H1 (cell line): ENCODE measurements around the gene ZNF414. TPM values are rescaled to one million over a fixed set of nuclear protein-coding genes. Genes with fewer than 3 reads are reported as not detected.

Experiments used
- CTBP2 ChIP-seq: IDR thresholded peaks from 2 replicates; pipeline ENCODE4 v1.7.0; 2011; ENCODE audit warnings: borderline replicate concordance, mild to moderate bottlenecking, moderate library complexity, mixed read lengths, low read length; ENCODE audit not compliant: insufficient read depth, insufficient read length
- RBBP5 ChIP-seq: IDR thresholded peaks from 2 replicates; pipeline ENCODE4 v1.7.1; 2012; ENCODE audit warnings: low read depth, mild to moderate bottlenecking, inconsistent platforms, low read length, moderate library complexity, borderline replicate concordance
- SIX5 ChIP-seq: IDR thresholded peaks from 2 replicates; pipeline ENCODE4 v1.6.1; 2011; ENCODE audit warnings: mild to moderate bottlenecking, low read depth, low read length
- SRF ChIP-seq: IDR thresholded peaks from 2 replicates; pipeline ENCODE4 v1.6.1; 2011; ENCODE audit warnings: mild to moderate bottlenecking, low read depth, low read length, moderate library complexity
- YY1 ChIP-seq: IDR thresholded peaks from 2 replicates; pipeline ENCODE4 v1.6.1; 2011; ENCODE audit warnings: low read depth, mild to moderate bottlenecking, low read length
- polyA plus RNA-seq, 7 experiments: library from polyadenylated mRNA; depleted of rRNA in 3 of 7; stranded (reverse) in 5 of 7; unstranded in 2 of 7; fragments of >200 nt in 5 of 7; fragments of 200-250 nt in 2 of 7; gene quantifications; 1 replicate in 5 of 7; 2 replicates in 1 of 7; 4 replicates in 1 of 7; pipeline versions ENCODE4 v1.2.1 to v1.2.3, GENCODE V29; 2011 to 2013; ENCODE audit warnings: missing spikeins in 2 of 7, mixed read lengths in 2 of 7
- total RNA-seq: library from RNA; stranded (reverse); fragmentation: NEBNext Ultra II Directional; extraction: Animal tissue kit (Norgen Biotek cat#: 25700); gene quantifications from 2 replicates; pipeline ENCODE4 v1.2.1, GENCODE V29; 2021
- TF ChIP-seq, protein P1 (sequence below): IDR thresholded peaks from 2 replicates; pipeline ENCODE4 v1.6.1; 2012; ENCODE audit warnings: low read length, inconsistent platforms
- TF ChIP-seq, protein P2 (sequence below), 3 experiments: IDR thresholded peaks; 1 replicate in 2 of 3; 2 replicates in 1 of 3; pipeline versions ENCODE4 v1.5.1 to v1.6.1; 2011; ENCODE audit warnings: low read length in 3 of 3, mild to moderate bottlenecking in 3 of 3, inconsistent platforms in 2 of 3, low read depth in 1 of 3, moderate library complexity in 1 of 3; ENCODE audit not compliant: insufficient read depth in 1 of 3; ENCODE audit errors: control extremely low read depth in 1 of 3
- TF ChIP-seq, protein P3 (sequence below): IDR thresholded peaks from 2 replicates; pipeline ENCODE4 v1.6.1; 2012; ENCODE audit warnings: inconsistent platforms

Gene ZNF414
- total and polyA plus RNA-seq, 2 of the 8 experiments (the other 6 are each of a cell fraction or from before 2014, with no cell fraction given): 9.7 to 26.8 TPM

DNA sequence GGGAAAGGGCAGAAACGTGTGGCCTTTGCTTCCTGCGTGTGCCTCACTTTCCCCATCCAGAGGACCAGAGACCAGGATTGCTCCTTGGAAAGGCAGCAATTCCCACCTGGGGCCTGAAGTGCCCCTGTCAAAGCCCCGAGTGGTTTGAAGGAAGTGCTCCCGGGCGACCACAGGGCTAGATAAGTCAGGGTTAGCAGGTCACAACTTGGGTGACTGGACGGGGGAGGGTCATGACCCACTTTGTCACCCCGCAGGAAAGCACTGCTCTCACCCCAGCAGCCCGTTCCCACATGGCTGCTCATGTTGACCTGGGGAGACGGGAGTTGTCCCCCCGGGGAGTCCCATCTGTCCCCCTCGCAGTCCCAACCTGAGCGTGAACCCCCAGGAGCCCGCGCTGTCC is 12.0 kb downstream of the ZNF414 start (continued):
- TF ChIP-seq, protein P1, sequence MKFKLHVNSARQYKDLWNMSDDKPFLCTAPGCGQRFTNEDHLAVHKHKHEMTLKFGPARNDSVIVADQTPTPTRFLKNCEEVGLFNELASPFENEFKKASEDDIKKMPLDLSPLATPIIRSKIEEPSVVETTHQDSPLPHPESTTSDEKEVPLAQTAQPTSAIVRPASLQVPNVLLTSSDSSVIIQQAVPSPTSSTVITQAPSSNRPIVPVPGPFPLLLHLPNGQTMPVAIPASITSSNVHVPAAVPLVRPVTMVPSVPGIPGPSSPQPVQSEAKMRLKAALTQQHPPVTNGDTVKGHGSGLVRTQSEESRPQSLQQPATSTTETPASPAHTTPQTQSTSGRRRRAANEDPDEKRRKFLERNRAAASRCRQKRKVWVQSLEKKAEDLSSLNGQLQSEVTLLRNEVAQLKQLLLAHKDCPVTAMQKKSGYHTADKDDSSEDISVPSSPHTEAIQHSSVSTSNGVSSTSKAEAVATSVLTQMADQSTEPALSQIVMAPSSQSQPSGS: no peak
- TF ChIP-seq RBBP5 (no peak), SIX5 (no peak), YY1 (no peak), CTBP2 (no peak), SRF (no peak)
- TF ChIP-seq, protein P2, sequence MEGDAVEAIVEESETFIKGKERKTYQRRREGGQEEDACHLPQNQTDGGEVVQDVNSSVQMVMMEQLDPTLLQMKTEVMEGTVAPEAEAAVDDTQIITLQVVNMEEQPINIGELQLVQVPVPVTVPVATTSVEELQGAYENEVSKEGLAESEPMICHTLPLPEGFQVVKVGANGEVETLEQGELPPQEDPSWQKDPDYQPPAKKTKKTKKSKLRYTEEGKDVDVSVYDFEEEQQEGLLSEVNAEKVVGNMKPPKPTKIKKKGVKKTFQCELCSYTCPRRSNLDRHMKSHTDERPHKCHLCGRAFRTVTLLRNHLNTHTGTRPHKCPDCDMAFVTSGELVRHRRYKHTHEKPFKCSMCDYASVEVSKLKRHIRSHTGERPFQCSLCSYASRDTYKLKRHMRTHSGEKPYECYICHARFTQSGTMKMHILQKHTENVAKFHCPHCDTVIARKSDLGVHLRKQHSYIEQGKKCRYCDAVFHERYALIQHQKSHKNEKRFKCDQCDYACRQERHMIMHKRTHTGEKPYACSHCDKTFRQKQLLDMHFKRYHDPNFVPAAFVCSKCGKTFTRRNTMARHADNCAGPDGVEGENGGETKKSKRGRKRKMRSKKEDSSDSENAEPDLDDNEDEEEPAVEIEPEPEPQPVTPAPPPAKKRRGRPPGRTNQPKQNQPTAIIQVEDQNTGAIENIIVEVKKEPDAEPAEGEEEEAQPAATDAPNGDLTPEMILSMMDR (IDR thresholded peaks at IDR 0.05; ENCODE audit: control extremely low read depth in 1 of 3, insufficient read depth in 1 of 3, low read depth in 1 of 3, low read length in 3 of 3): no peak
- TF ChIP-seq, protein P3, sequence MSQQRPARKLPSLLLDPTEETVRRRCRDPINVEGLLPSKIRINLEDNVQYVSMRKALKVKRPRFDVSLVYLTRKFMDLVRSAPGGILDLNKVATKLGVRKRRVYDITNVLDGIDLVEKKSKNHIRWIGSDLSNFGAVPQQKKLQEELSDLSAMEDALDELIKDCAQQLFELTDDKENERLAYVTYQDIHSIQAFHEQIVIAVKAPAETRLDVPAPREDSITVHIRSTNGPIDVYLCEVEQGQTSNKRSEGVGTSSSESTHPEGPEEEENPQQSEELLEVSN: no peak
